HepG2 (cell line): ENCODE results near the gene NPDC1. TPM values are rescaled to one million over a fixed set of nuclear protein-coding genes. Genes with fewer than 3 reads are reported as not detected.

ENCODE experiments used
- BRD4 ChIP-seq: sonication (generic); formaldehyde crosslinking; IDR thresholded peaks from 2 replicates; pipeline ENCODE4 v1.4.0; 2020; ENCODE audit warnings: missing genetic modification reagents
- CAMTA2 ChIP-seq: sonication (generic); formaldehyde crosslinking; IDR thresholded peaks from 2 replicates; pipeline ENCODE4 v1.4.0; 2020; ENCODE audit warnings: mild to moderate bottlenecking, missing genetic modification reagents, borderline replicate concordance
- FOXJ3 ChIP-seq: sonication (generic); formaldehyde crosslinking; IDR thresholded peaks from 2 replicates; pipeline ENCODE4 v1.4.0; 2020; ENCODE audit warnings: missing genetic modification reagents, mild to moderate bottlenecking, borderline replicate concordance
- HNRNPL ChIP-seq: fragments of 200-400 bp; formaldehyde crosslinking; IDR thresholded peaks from 2 replicates; pipeline ENCODE4 v1.6.1; 2017; ENCODE audit warnings: mild to moderate bottlenecking, low read depth, low read length
- HNRNPUL1 ChIP-seq: fragments of 200-400 bp; formaldehyde crosslinking; IDR thresholded peaks from 2 replicates; pipeline ENCODE4 v1.6.1; 2017; ENCODE audit warnings: low read depth, mild to moderate bottlenecking, low read length, moderate library complexity
- MAX ChIP-seq: IDR thresholded peaks from 2 replicates; pipeline ENCODE4 v1.6.1; 2012; ENCODE audit warnings: inconsistent platforms
- SALL1 ChIP-seq: sonication (generic); formaldehyde crosslinking; IDR thresholded peaks from 2 replicates; pipeline ENCODE4 v1.8.0; 2022; ENCODE audit warnings: mild to moderate bottlenecking, missing genetic modification reagents
- TFDP1 ChIP-seq: IDR thresholded peaks from 2 replicates; pipeline ENCODE4 v1.6.1; 2016; ENCODE audit warnings: missing compliant biosample characterization, missing genetic modification reagents, borderline replicate concordance
- ZFP37 ChIP-seq: sonication (generic); formaldehyde crosslinking; IDR thresholded peaks from 2 replicates; pipeline ENCODE4 v1.4.0; 2020; ENCODE audit warnings: missing genetic modification reagents, borderline replicate concordance
- ZNF121 ChIP-seq: sonication (generic); formaldehyde crosslinking; IDR thresholded peaks from 2 replicates; pipeline ENCODE4 v1.5.0; 2020; ENCODE audit warnings: mild to moderate bottlenecking, missing genetic modification reagents
- ZNF232 ChIP-seq: sonication (generic); formaldehyde crosslinking; IDR thresholded peaks from 2 replicates; pipeline ENCODE4 v1.4.0; 2020; ENCODE audit warnings: missing genetic modification reagents, borderline replicate concordance
- polyA plus RNA-seq, 8 experiments: library from polyadenylated mRNA; depleted of rRNA in 3 of 8; stranded (reverse) in 7 of 8; unstranded in 1 of 8; fragments of >200 nt; fragmentation: Illumina TruSeq in 4 of 8; extraction: Trizol in 4 of 8; gene quantifications; 2 replicates each; pipeline versions ENCODE4 v1.2.1 to v1.2.3, GENCODE V29; 2011 to 2016; ENCODE audit warnings: low read depth in 4 of 8, missing spikeins in 1 of 8, mixed read lengths in 1 of 8; ENCODE audit not compliant: insufficient read depth in 1 of 8
- total RNA-seq, 5 experiments: library from RNA; depleted of rRNA; stranded (reverse); fragments of >200 nt; fragmentation: Illumina TruSeq; extraction: Trizol; gene quantifications; 2 replicates each; pipeline ENCODE4 v1.2.3, GENCODE V29; 2016; ENCODE audit warnings: low read depth in 1 of 5
- TF ChIP-seq, protein P1 (sequence below): sonication (generic); formaldehyde crosslinking; IDR thresholded peaks from 2 replicates; pipeline ENCODE4 v1.4.0; 2020; ENCODE audit warnings: missing genetic modification reagents
- TF ChIP-seq, protein P2 (sequence below): sonication (generic); formaldehyde crosslinking; IDR thresholded peaks from one replicate; pipeline ENCODE4 v1.5.1; 2020; ENCODE audit warnings: mild to moderate bottlenecking, missing genetic modification reagents; ENCODE audit errors: not compliant biosample characterization

Gene NPDC1
- total and polyA plus RNA-seq, 2 of the 13 experiments (the other 11 are each of a cell fraction or from before 2014, with no cell fraction given) = 0.84 to 5.4 TPM

DNA sequence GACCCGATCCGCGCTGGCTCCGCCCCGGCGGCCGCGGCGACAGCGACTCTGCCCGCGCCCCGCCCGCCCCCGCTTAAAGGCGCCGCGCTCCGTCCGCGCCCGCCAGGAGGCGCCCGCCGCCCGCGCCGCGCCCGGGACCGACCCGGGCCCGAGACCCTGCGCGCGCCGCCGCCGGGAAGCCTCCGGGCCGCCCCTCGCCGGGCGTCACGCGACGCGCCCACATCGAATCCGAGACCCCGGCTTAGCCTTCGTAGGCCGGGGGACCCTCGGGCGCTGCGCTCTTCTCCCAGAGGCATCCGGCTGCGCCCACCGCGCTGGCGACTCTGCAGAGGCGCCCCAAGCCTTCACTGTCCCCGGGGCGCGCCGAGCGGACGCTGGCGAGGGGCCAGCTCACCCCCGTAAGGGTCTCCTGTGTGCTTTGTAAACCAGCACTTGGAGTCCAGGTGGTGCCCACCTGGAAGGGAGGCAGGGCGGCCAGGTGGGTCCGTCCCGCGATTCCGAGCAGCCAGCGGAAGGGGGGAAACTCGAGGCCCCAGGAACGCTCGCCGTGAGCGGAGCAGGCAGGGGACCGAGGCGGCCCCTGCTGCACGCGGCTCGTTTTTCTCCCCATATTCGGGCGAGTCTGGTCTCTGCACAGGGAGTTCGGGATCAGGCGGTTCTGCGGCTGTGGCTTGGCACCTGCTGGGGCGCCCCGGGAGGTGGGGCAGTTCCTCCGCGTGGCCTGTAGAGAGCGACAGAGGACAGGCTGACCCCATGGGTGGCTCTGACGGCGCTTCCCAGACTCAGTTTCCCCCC, 17.5 kb downstream of the NPDC1 start (continued):
- TF ChIP-seq, protein P1, sequence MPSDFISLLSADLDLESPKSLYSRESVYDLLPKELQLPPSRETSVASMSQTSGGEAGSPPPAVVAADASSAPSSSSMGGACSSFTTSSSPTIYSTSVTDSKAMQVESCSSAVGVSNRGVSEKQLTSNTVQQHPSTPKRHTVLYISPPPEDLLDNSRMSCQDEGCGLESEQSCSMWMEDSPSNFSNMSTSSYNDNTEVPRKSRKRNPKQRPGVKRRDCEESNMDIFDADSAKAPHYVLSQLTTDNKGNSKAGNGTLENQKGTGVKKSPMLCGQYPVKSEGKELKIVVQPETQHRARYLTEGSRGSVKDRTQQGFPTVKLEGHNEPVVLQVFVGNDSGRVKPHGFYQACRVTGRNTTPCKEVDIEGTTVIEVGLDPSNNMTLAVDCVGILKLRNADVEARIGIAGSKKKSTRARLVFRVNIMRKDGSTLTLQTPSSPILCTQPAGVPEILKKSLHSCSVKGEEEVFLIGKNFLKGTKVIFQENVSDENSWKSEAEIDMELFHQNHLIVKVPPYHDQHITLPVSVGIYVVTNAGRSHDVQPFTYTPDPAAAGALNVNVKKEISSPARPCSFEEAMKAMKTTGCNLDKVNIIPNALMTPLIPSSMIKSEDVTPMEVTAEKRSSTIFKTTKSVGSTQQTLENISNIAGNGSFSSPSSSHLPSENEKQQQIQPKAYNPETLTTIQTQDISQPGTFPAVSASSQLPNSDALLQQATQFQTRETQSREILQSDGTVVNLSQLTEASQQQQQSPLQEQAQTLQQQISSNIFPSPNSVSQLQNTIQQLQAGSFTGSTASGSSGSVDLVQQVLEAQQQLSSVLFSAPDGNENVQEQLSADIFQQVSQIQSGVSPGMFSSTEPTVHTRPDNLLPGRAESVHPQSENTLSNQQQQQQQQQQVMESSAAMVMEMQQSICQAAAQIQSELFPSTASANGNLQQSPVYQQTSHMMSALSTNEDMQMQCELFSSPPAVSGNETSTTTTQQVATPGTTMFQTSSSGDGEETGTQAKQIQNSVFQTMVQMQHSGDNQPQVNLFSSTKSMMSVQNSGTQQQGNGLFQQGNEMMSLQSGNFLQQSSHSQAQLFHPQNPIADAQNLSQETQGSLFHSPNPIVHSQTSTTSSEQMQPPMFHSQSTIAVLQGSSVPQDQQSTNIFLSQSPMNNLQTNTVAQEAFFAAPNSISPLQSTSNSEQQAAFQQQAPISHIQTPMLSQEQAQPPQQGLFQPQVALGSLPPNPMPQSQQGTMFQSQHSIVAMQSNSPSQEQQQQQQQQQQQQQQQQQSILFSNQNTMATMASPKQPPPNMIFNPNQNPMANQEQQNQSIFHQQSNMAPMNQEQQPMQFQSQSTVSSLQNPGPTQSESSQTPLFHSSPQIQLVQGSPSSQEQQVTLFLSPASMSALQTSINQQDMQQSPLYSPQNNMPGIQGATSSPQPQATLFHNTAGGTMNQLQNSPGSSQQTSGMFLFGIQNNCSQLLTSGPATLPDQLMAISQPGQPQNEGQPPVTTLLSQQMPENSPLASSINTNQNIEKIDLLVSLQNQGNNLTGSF (CRISPR knock-in tag) = no peak
- TF ChIP-seq MAX (0 out of 2 replicates have a peak, but pooled peaks have one; percentile 15), BRD4 (CRISPR knock-in tag) (no peak), ZFP37 (CRISPR knock-in tag) (no peak), SALL1 (CRISPR knock-in tag) (0 out of 2 replicates have a peak, but pooled peaks have one; percentile 15), CAMTA2 (CRISPR knock-in tag) (no peak), ZNF232 (0 out of 2 replicates have a peak, but pooled peaks have one; percentile 30), FOXJ3 (CRISPR knock-in tag) (no peak), ZNF121 (no peak), HNRNPL (0 out of 2 replicates have a peak, but pooled peaks have one; percentile 42), HNRNPUL1 (no peak), TFDP1 (CRISPR knock-in tag) (no peak)
- TF ChIP-seq, protein P2, sequence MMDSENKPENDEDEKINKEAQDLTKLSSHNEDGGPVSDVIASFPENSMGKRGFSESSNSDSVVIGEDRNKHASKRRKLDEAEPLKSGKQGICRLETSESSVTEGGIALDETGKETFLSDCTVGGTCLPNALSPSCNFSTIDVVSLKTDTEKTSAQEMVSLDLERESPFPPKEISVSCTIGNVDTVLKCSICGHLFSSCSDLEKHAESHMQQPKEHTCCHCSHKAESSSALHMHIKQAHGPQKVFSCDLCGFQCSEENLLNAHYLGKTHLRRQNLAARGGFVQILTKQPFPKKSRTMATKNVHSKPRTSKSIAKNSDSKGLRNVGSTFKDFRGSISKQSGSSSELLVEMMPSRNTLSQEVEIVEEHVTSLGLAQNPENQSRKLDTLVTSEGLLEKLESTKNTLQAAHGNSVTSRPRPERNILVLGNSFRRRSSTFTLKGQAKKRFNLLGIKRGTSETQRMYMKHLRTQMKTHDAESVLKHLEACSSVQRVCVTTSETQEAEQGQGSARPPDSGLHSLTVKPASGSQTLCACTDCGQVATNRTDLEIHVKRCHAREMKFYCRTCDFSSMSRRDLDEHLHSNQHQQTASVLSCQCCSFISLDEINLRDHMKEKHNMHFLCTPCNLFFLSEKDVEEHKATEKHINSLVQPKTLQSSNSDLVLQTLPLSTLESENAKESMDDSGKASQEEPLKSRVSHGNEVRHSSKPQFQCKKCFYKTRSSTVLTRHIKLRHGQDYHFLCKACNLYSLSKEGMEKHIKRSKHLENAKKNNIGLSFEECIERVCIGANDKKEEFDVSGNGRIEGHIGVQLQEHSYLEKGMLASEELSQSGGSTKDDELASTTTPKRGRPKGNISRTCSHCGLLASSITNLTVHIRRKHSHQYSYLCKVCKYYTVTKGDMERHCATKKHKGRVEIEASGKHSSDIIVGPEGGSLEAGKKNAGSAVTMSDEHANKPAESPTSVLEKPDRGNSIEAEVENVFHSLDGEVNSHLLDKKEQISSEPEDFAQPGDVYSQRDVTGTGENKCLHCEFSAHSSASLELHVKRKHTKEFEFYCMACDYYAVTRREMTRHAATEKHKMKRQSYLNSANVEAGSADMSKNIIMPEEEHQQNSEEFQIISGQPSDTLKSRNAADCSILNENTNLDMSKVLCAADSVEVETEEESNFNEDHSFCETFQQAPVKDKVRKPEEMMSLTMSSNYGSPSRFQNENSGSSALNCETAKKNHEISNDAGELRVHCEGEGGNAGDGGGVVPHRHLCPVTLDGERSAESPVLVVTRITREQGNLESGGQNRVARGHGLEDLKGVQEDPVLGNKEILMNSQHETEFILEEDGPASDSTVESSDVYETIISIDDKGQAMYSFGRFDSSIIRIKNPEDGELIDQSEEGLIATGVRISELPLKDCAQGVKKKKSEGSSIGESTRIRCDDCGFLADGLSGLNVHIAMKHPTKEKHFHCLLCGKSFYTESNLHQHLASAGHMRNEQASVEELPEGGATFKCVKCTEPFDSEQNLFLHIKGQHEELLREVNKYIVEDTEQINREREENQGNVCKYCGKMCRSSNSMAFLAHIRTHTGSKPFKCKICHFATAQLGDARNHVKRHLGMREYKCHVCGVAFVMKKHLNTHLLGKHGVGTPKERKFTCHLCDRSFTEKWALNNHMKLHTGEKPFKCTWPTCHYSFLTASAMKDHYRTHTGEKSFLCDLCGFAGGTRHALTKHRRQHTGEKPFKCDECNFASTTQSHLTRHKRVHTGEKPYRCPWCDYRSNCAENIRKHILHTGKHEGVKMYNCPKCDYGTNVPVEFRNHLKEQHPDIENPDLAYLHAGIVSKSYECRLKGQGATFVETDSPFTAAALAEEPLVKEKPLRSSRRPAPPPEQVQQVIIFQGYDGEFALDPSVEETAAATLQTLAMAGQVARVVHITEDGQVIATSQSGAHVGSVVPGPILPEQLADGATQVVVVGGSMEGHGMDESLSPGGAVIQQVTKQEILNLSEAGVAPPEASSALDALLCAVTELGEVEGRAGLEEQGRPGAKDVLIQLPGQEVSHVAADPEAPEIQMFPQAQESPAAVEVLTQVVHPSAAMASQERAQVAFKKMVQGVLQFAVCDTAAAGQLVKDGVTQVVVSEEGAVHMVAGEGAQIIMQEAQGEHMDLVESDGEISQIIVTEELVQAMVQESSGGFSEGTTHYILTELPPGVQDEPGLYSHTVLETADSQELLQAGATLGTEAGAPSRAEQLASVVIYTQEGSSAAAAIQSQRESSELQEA (CRISPR knock-in tag) = no peak
